VCaP (cell line): Measurements from ENCODE around the gene ADCYAP1R1.

Experiments
- H3K27ac ChIP-seq: fragments of 450-650 bp; 2 replicates; pipeline ENCODE4 v1.5.1; 2017
- TF ChIP-seq, protein P1 (sequence below): fragments of 450-650 bp; conservative IDR thresholded peaks from 2 replicates; pipeline ENCODE4 v1.5.1; 2017; ENCODE audit warnings: mild to moderate bottlenecking, moderate library complexity

The ADCYAP1R1 gene

GRCh38 chr7:31043051-31043471 is 9.0 kb upstream of the ADCYAP1R1 start:
- no peak overlapping the region for H3K27ac ChIP-seq
- TF ChIP-seq, protein P1, sequence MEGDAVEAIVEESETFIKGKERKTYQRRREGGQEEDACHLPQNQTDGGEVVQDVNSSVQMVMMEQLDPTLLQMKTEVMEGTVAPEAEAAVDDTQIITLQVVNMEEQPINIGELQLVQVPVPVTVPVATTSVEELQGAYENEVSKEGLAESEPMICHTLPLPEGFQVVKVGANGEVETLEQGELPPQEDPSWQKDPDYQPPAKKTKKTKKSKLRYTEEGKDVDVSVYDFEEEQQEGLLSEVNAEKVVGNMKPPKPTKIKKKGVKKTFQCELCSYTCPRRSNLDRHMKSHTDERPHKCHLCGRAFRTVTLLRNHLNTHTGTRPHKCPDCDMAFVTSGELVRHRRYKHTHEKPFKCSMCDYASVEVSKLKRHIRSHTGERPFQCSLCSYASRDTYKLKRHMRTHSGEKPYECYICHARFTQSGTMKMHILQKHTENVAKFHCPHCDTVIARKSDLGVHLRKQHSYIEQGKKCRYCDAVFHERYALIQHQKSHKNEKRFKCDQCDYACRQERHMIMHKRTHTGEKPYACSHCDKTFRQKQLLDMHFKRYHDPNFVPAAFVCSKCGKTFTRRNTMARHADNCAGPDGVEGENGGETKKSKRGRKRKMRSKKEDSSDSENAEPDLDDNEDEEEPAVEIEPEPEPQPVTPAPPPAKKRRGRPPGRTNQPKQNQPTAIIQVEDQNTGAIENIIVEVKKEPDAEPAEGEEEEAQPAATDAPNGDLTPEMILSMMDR, result no peak

GRCh38 chr7:31044529-31044928 is 7.6 kb upstream of the ADCYAP1R1 start:
- H3K27ac ChIP-seq, result no peak overlapping the region
- TF ChIP-seq, protein P1, result no peak

GRCh38 chr7:31046723-31047122 is 5.4 kb upstream of the ADCYAP1R1 start:
- no peak overlapping the region for H3K27ac ChIP-seq
- TF ChIP-seq, protein P1, result no peak

DNA sequence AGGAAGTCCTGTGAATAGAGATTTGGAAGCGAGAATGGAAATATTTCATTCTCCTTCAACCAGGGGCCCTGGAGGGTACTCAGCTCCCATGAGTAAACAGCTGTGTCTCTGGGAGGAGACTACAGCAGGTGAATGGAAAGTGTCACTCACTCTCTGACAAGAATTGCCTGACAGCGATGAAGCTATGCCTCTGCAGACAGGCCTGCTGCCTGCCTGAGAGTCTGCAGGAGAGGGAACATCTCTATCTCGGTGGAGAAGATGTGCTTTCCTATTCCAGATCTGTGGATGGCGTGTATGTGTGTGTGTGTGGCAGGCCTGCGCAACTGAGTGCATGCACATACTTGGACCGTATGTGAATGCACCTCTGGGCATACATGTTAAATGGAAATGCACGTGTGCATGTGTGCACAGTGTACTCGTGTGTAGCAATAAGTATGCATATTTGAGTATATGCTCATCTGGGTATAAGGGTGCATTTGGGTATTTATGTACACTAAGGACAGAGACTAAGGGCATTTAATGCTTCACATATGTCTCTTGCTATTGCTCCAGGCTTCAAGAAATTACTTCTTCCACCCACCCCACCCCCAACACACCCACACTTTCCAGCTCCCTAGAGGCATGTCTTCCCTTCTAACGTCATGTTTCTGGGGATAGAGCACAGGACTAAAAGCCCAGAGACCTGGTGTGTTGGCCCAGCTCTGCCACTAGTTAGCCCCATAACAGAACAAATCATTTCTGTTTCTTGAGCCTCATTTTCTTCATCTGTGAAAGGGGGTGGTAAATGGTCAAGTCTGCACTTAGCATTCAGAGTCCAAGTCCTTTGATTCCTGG is 4.6 kb upstream of the ADCYAP1R1 start:
- TF ChIP-seq, protein P1, result no peak
- no peak overlapping the region for H3K27ac ChIP-seq

- no peak overlapping the region for H3K27ac ChIP-seq
- TF ChIP-seq, protein P1, result no peak
Observed at GRCh38 chr7:31049005-31049765, 2.9 kb upstream of the ADCYAP1R1 start.

GRCh38 chr7:31052487-31052840 is 356 bp downstream of the ADCYAP1R1 start:
- TF ChIP-seq, protein P1, result no peak
- no peak overlapping the region for H3K27ac ChIP-seq

- TF ChIP-seq, protein P1, result no peak
- H3K27ac ChIP-seq, result no peak overlapping the region
Observed at GRCh38 chr7:31052841-31053601, 913 bp downstream of the ADCYAP1R1 start.
